Measurements from ENCODE around the gene PYCR2.

GRCh38 chr1:225946803-225947202, 22.8 kb upstream of the PYCR2 start:
- no peak for TF ChIP-seq POLR2A (IDR thresholded peaks at IDR 0.05; ENCODE audit: low read length)
- TF ChIP-seq GATA1 (IDR thresholded peaks at IDR 0.05; ENCODE audit: low read depth, low read length) = no peak

Measured in erythroblast (primary cell).